ENCODE results near the gene IQGAP3. TPM values are rescaled to one million over a fixed set of nuclear protein-coding genes. Genes with fewer than 3 reads are reported as not detected.

The IQGAP3 gene
- polyA plus RNA-seq, 1 of the 3 experiments (the other 2 are of a cell fraction) = 15.6 TPM

- TF ChIP-seq ZBTB33 (IDR thresholded peaks at IDR 0.05; ENCODE audit: borderline replicate concordance, low read depth) (no peak), NFIC (IDR thresholded peaks at IDR 0.05; ENCODE audit: borderline replicate concordance) (no peak), FOSL2 (IDR thresholded peaks at IDR 0.05; ENCODE audit: borderline replicate concordance, low read depth) (no peak), CTCF (IDR thresholded peaks at IDR 0.05) (no peak), GATA2 (CRISPR knock-in tag; IDR thresholded peaks at IDR 0.05) (no peak), POLR2AphosphoS5 (IDR thresholded peaks at IDR 0.05; ENCODE audit: low read depth, low read length) (no peak)
Measured at GRCh38 chr1:156477526-156478249, 94.7 kb downstream of the IQGAP3 start (continued).

GRCh38 chr1:156476501-156477298 lies 95.7 kb downstream of the IQGAP3 start:
- Histone ChIP-seq H4K20me1 (ENCODE audit: insufficient read depth) (peaks cover 38% of the 10 kb centered on the region), H3K9me2 (no peaks in the 10 kb centered on the region), H3K36me3 (replicated peaks in 1 of 2; ENCODE audit: control insufficient read depth in 1 of 2, insufficient read depth in 2 of 2, low read length in 1 of 2) (peaks cover 45 to 82% of the 10 kb centered on the region in 2 experiments), H3K9me3 (no peaks in the 10 kb centered on the region), H3K4me3 (ENCODE audit: low read depth in 2 of 2, low read length in 1 of 2) (no peak overlapping the region), H3K27me3 (ENCODE audit: insufficient read depth) (no peaks in the 10 kb centered on the region), H3K79me2 (ENCODE audit: insufficient read depth) (peaks cover 22% of the 10 kb centered on the region), H3F3A (replicated peaks; ENCODE audit: insufficient read depth) (peaks cover 7% of the 10 kb centered on the region), H3K9ac (0 out of 2 replicates have a peak overlapping the region, but pooled peaks have one; percentile 8), H3K4me2 (no peak overlapping the region), H3K4me1 (ENCODE audit: control insufficient read depth in 1 of 2, insufficient read depth in 2 of 2, low read depth in 1 of 2, low read length in 1 of 2) (peaks cover 2 to 5% of the 10 kb centered on the region in 2 experiments; a peak in 1 of 4 replicates), H3K27ac (ENCODE audit: low read depth in 2 of 2, low read length in 1 of 2) (peak overlapping the region in 1 of 2 experiments; percentile 55; a peak in 2 of 4 replicates), H2AFZ (ENCODE audit: low read depth) (no peak overlapping the region)
- CTCF ChIA-PET = interaction anchor here (0.8 to 2.7 kb wide), 6 partner anchors 10 to 91 kb away, joined by 3 to 8 read pairs (median 4); no protein-coding TSS in a partner anchor
- no peak for DNase-seq
- POLR2A ChIA-PET = no interaction called here
- 45% methylated on average over 8 of the region's 8 CpGs for WGBS (ENCODE audit: low lambda C conversion rate)
- peak; percentile 26; the same call in 1 of the 2 replicates for TF ChIP-seq FOSL2 (IDR thresholded peaks at IDR 0.05; ENCODE audit: borderline replicate concordance, low read depth)
- TF ChIP-seq USF1 (IDR thresholded peaks at IDR 0.05; ENCODE audit: borderline replicate concordance, low read depth) = no peak
- TF ChIP-seq JUND (IDR thresholded peaks at IDR 0.05) = 0 out of 2 replicates have a peak, but pooled peaks have one; percentile 36
- TF ChIP-seq NFIC (IDR thresholded peaks at IDR 0.05; ENCODE audit: borderline replicate concordance) = peak; percentile 48; the same call in 1 of the 2 replicates
- TF ChIP-seq FOXJ3 (CRISPR knock-in tag; IDR thresholded peaks at IDR 0.05) = no peak
